Hematopoietic multipotent progenitor cell treated with erythropoietin and hydrocortisone succinate and interleukin-3 and kit ligand, for 8 days (in vitro differentiated cells): ENCODE measurements around the gene DNAJC1.
"Not testable (repeated sequence)": the region's sequence is repeated elsewhere in the genome, so short reads cannot be mapped to it uniquely, and the experiment has no call there.

Experiments used
- DNase-seq: peaks from one replicate; pipeline ENCODE4 v3.0.0-alpha.2; 2015

The DNAJC1 gene

DNA sequence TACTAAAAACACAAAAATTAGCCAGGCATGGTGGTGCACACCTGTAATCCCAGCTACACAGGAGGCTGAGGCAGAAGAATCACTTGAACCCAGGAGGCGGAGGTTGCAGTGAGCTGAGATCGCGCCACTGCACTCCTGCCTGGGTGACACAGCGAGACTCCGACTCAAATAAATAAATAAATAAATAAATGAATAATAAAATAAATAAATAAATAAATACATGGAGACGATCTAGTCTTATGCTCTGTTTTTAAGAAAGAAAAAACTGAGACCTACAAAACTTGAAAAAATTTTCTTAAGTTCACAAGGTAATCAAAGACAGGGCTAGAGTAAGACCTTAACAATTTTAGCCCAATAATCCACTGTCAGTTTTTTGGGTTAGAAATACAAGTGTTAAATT, 181.3 kb downstream of the DNAJC1 start:
- not testable (repeated sequence) for DNase-seq

DNA sequence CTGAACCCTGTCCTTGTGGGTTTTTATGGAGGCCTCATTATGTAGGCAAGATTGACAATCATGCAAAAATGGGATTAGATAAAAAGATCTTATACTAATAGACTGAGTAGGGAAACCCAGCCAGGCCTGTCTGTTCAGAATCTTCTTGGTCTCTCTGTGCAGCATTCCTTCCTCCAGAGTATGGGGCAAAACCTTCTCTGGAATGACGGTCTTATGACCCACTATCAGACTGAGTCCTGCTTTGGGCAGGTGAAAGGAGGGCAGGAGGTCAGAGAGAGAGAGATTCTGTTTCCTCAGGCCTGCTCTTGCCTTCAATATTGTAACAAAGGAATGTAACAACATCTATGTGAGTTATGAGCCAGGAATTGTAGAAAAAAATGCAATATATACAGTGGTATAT, 182.6 kb downstream of the DNAJC1 start:
- no peak for DNase-seq

DNA sequence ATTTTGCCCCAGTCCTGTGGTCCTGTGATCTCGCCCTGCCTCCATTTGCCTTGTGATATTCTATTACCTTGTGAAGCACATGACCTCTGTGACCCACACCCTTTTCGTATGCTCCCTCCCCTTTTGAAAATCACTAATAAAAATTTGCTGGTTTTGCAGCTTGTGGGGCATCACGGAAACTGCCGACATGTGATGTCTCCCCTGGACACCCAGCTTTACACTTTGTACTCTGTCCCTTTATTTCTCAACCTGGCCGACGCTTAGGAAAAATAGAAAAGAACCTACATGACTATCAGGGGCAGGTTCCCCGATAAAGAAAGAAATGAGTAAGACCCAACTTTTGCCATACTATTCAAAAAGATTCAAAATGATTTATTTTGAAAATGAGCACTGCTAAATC, 185.1 kb downstream of the DNAJC1 start:
- not testable (repeated sequence) for DNase-seq

DNA sequence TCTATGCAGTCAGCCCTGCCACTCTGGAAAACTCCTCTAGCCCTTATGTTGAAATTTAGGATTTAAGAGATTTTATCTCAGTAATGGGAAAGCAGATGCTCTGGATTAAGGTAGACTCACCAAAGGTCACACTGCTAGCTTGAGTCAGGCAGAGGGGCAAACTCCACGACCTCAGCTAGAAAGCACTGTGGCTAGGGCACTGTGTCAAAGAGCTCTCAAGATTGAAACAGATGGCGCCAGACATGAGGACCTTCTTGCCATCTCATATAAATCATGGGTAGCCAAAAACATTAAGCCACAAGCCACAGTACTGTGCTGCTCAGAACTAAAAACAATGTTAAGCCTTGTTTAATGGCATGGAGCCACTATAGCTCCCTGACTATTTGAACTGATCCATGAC, 188.7 kb downstream of the DNAJC1 start:
- DNase-seq: no peak

DNA sequence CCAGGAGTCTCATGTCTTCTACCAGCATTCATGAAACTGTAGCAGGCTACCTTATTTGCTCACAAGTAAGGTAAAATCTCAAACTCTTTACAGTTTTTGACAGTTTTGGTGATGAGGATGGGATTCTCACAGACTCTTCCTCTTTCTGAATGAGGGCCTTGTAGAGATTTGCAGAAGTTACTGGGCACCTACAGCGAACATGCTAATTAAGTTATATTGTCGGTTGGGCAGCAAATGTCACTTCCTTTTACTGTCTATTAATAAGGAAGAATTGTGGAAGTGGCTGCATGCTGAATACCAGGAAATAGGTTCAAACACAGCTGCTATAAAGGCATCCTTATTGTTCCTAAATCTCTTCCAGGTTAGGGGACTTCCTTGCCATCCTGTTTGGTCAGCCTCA, 189.6 kb downstream of the DNAJC1 start:
- no peak for DNase-seq

DNA sequence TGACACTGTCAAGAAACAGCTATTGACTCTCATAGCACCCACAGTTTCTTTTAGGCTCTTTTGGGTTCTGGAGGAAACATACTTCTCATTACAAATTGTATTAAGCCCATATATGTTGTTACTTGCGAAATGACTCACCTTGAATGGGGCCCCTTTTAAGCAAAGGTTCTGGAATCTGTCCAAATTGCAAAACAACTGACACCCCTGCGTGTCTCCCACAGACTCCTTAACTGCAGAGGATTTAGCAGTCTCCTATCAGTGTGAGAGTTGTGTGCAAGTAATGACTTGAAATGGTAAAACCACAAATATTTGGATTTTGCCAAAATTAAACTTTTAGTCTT, 192.3 kb downstream of the DNAJC1 start:
- DNase-seq: no peak

DNA sequence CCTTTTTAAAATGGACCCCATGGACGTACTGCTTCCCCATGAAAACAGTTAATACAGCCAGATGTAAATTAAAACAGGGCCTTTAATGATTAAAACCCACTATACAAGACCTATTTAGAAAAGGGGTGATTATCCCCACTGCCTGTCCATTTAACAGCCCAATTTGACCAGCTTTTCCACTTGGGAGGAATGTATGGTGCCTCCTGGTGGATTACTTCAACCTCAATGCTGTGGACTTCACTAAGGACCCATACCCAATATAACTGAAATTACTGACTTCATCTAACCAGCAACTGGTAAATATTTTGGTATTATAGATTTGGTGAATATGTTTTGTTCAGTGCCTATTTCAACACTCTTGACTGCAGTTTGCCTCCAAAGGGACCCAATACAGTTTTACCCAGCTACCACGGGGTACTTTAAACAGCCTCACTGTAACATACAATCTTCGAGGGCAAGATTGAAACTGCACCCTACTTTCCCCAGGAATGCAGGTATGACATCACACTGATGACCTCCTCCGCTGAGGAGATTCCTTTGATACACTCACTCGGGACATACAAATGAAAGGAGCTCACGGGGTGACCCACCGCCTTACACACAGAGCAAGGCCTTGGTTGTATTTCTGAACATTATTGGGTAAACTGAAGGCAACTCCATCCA, 192.8 kb downstream of the DNAJC1 start:
- no peak for DNase-seq

DNA sequence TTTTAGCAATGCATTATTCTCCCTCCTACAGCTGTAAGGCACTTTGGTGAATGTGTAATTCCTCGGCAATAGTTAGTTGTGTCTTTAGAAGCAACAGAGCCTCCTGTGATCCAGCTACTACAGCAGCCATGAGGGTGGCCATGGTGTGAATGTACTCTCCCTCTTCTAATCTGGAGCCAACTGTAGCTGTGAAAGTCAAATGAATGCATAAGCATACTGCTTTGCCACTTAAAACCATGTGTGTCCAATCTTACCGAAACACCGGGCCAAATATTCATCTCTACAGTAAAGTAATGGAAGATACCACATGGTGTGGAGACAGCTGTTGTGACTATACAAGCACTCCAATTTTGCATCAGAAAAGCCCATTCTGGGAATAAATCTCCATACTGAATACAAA, 195.0 kb downstream of the DNAJC1 start:
- DNase-seq: no peak

DNA sequence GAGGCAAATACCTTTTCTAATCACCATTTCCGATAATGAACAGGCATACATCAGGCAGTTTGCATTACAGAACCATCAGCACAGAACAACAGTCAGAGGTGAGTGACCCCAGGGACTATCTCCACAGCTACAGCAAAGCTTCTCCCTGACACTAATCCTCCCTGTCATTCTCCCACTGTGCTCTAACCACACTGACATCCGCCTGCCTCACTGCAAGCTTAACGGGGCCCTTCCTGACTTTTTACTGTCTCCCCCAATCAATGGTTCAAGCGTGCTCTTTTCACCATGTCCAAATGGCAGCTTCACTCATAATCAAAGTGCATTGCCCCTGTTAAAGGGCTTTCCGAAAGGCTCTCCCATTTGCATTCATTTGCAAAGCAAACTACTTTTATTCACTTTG, 196.3 kb downstream of the DNAJC1 start:
- no peak for DNase-seq

DNA sequence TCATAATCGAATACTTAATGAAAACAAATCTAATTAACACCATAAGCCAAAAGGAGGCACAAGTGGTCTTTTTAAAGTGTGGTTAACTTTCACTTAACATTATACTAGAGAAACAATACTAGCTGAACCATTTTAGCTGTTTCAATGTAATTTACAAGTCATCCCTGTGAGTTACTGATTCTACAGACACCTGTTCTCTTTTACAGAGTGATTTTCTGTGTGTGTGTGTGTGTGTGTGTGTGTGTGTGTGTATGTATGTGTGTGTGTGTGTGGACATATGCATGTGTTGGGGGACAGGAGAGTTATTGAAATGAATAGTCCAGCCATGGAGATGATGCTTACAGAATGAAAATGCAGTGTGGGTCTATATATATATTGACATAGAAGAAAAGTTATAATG, 200.2 kb downstream of the DNAJC1 start:
- no peak for DNase-seq

DNA sequence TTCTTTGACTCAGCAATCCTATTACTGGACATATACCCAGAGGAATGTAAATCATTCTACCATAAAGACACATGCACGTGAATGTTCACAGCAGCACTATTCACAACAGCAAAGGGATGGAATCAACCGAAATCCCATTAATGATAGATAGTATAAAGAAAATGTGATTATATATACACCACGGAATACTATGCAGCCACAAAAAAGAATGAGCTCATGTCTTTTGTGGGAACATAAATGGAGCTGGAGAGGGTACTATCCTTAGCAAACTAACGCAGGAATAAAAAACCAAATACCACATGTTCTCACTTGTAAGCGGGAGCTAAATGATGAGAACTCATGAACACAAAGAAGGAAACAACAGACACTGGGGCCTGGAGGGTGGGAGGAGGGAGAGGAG, 201.9 kb downstream of the DNAJC1 start:
- DNase-seq: no peak

DNA sequence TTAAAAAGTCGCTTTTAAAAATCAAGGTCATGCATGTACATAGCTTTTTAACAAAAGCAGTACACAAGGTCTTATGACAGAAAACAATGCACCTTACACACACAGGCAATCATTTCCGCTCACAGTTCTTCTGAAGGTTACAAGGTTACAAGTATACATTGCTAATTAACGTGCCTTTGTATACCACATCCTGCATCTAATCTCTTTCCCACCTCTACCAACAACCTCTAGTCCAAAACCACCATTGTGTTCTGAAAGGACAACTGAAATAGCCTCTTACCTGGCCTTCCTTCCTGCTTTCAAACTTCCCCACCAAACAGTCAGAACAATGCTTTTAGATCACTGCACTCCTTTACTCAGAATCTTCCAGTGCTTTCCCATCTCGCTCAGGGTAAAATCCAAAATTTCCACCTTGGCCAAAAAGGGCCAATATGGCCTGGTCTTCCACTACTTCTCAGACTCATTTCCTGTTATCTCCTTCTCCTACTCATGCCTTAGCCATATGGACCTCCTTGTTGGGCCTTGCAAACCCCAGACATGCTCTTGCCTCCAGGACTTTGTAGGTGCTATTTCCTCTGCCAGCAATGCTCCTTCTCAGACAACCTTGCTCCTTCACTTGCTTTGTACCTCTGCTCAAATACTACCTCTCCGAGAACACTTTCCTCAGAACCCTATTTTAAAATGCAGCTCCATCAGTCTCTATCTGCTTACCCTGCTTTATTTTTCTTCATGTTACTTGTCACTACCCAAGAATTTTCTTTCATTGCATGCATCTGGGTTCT, 205.4 kb downstream of the DNAJC1 start:
- DNase-seq: no peak

DNA sequence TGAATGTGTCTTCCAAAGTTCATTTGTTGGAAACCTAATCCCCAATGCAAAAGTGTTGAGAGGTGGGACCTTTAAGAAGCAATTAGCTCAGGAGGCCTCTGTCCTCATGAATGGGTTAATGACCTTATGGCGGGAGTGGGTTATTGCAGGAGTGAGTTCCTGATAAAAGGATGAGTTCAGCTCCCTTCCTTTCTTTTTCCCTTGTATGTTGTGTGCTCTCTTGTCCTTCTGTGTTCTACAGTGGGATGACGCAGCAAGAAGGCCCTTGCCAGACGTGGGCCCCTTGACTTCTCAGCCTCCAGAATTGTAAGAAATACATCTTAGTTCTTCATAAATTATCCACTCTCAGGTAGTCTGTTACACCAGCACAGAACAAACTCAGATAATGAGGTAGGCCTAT, 206.0 kb downstream of the DNAJC1 start:
- DNase-seq: no peak

DNA sequence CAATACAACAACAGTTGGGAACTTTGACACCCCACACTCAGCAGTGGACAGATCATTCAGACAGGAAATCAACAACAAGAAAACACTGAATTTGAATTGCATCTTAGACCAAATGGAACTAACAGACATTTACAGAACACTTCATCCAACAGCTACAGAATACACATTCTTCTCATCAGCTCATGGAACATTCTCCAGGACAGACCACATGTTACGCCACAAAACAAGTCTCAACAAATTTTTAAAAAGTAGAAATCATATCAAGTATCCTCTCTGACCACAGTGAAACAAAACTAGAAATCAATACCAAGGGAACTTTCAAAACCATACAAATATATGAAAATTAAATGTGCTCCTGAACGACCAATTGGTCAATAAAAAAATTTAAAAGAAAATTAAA, 212.3 kb downstream of the DNAJC1 start:
- DNase-seq: no peak

DNA sequence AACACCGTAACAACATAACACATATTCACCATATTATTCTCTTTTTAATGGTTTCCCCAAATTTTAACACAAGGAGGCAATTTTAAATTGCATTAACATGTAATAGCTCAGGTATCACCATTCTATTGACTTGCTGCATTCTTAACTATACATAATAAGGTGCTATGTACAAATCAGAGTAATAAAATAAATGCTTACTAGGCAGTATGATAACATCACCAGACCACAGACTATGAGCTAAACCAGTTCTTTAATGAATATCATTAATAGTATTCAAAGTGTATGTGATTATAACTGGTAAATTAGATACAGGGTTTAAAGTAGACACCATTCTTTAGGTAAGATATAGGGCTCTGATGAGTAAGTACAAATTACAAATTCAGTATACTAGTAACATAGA, 226.6 kb downstream of the DNAJC1 start:
- DNase-seq: no peak

DNA sequence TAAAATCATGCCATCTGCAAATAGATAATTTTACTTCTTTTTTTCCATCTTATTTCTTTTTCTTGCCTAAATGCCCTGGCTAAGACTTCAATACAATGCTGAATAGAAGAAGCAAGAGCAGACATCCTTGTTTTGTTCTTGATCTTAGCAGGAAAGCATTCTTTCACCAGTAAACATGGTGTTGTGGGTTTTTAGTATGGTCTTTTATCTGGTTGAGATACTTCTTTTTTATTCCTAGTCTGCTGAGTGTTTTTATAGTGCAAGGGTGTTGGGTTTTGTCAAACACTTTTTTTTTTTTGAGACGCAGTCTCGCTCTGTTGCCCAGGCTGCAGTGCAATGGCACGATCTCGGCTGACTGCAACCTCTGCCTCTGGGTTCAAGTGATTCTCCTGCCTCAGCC, 232.3 kb downstream of the DNAJC1 start:
- no peak for DNase-seq

DNA sequence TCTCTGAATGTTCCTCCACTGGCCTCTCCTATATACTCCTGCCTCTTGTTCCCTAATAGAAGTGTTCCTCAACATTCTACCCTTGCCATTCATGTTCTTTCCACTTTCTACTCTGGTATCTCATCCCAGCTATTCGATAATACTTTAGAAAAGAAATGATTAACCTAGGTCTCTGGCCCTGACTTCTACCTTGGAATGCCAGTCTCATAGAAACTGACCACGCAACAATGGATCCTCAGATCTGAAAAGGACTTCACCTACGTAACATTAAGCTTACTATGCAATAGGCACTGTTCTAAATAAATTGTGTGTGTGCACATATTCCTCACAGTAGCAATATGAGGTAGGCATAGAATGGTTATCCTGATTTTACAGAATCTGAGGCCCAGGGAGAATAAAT, 234.5 kb downstream of the DNAJC1 start:
- DNase-seq: no peak

DNA sequence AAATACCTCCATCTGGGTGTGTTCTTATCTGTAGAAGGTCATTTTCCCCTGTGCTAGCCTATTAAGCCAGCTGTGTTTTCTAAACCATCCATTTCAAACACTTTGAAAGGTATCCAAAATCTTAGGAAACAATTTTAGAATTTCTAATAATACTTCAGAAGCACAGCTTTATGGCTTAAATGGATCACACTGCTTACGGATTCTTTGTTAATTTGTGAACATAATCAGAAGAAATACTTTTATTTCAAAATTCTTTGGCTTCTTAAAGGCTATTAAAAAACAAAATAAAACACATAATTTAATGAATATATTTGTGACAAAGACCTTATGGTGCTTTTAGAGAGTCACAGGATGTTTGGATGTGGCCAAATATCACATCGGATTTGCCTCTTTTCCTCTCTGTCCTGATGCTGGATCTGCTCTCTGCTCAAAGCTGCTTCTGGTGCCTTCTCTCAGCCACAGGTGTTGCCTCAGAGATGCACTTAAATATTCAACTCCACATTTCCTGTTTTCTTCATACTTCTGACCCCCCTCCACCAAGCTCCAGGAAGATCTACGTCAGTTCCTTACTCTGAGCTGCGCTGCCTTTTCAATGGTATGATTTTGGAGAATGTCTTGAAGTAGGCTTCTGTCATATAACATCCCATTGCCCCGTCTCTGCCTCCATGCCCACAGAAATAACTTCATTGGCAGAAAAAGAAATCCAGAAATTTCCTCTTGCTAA, 238.9 kb downstream of the DNAJC1 start:
- DNase-seq: no peak

DNA sequence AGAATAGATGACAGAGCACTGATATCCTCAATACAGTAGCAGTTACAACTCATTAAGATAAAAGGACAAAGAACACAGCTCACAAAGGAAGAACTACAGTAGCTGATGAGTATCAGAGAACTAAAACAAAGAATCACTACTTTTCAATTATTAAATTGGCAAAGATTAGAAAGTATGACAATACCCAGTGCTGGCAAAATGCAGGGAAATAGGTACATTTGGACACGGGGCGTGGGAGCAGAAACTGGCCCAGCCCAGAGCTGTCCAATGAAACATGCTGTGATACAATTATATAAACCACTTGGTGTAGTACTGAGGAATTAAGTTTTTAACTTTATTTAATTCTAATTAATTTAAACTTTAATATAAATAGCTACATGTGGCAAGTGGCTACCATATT, 243.2 kb downstream of the DNAJC1 start:
- DNase-seq: no peak

DNA sequence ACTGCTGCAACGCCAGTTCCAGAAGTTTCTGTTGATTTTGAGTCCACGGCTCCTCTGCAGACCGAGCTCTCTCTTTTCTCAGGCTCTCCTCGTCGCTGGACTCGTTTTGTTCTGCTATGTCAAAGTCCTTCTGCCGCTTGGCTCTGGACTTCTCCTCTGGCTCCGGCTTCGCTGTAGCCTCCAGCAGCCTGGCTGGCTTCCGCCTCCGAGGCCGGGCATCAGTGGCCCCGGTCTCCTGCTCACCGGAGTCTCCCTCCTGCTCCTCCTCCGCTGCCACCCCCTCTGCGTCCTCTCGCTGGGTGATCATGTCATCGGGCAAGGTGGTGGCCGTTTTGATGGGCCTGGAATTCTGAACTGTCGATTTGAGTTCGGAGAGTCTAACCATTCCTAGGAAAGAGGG, 244.3 kb downstream of the DNAJC1 start:
- no peak for DNase-seq

DNA sequence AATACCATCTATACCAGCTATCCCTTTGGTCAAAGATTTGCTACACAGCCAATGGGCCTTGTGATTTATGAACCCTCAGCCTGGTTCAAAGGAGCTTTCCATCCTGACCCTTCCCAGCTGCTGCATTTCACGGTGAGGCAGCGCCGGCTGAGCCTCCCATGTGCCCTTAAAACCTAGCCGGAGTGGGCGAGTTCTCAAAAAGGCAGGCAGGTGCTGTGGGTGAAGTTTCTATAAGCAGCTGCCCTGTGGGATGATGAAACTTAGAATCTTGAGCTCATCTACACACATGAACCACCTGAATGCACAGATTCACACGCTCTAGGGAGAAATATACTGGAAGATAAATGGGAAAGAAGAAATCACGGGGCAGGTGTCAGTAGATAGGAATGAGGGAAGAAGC, 244.8 kb downstream of the DNAJC1 start:
- DNase-seq: no peak

DNA sequence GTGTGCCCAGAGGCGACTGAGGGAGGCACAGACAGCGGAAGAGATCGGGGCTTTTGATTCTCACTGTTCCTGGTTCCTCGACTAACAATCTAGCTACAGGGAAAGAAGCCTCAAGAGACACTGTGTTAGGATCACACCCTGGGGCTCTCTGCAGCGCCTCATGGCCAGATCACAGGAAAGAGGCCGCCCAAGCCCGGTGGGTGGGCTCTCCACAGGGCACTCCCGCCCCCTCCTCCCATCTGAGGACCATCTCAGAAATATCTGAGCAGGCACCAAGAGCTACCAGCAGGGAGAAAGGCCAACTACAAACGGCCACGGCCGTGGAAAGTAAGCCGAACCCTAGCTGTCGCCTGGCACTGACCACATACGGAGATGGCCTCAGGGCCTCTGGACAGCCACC, 245.3 kb downstream of the DNAJC1 start:
- no peak for DNase-seq

DNA sequence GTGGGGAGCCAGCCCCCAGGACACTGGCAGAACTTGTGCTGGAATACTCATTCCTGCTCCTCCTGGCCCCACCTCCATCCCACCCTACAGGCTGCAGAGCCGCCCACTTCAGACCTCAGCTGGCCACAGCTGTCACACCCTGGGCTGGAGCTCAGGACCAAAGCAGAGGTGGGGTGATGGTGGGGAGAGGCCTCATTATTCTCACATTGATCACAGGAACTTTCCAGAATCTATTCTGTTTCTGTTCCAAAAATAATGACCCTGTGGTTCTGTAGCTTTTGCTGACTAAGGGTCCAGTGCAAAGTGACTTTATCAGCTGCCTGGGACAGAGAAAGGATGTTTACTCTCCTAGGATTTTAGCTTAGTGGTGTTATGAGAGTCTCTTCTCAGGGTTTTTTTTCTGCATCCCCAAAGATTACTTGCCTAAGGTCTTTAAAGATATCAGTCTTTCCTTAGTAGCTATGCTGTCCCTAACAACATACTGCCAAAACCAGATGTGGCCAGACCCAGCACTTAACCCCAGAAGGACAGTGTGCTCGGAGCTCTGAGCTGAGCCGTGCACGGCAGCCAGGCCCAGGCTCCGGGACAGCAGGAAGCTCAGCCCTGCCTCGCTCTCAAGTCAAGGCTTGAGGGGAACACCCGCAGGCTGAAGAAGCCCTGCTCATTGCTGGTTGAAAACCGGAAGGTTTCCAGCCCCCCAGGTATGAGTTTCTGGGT, 246.2 kb downstream of the DNAJC1 start:
- no peak for DNase-seq

DNA sequence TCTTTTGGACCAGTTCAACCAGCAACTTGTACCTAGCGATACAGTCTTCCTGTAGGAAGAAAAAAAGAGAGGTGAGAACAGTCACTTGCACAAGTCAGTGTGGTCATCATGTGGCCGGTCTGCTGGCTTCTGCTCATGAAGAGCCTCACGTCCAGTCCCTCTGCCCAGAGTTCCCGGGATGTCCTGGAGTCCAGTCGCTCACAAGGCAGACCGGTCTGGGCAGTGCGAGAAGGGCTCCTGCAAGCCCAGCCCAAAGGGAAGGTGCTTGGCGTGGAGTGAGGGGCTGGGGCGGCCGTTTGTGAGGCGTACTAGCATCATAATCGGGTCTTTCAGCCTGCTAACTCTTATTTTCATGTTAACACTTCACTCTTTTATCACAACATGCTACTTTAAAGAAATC, 246.8 kb downstream of the DNAJC1 start:
- DNase-seq: no peak
